ENCODE results near the gene GPER1.
"Not testable (repeated sequence)": the region's sequence is repeated elsewhere in the genome, so short reads cannot be mapped to it uniquely, and the experiment has no call there.

Gene GPER1

GRCh38 chr7:1068013-1068412 lies 19.9 kb upstream of the GPER1 start:
- no peak for DNase-seq

- DNase-seq = no peak
Measured at GRCh38 chr7:1068619-1069018, 19.3 kb upstream of the GPER1 start.

GRCh38 chr7:1070544-1071011 lies 17.3 kb upstream of the GPER1 start:
- DNase-seq = no peak

- no peak for DNase-seq
Measured at GRCh38 chr7:1071731-1072254, 16.1 kb upstream of the GPER1 start.

GRCh38 chr7:1073142-1073977 lies 14.6 kb upstream of the GPER1 start:
- no peak for DNase-seq

GRCh38 chr7:1074018-1074417 lies 13.9 kb upstream of the GPER1 start:
- DNase-seq = not testable (repeated sequence)

GRCh38 chr7:1074593-1075431 lies 13.1 kb upstream of the GPER1 start:
- no peak for DNase-seq

- DNase-seq = peak in 15 of 56 donors; percentile 6 to 68 (median 46)
Measured at GRCh38 chr7:1076184-1077072, 11.5 kb upstream of the GPER1 start.

- no peak for DNase-seq
Measured at GRCh38 chr7:1078519-1078918, 9.4 kb upstream of the GPER1 start.

- DNase-seq = no peak
Measured at GRCh38 chr7:1078985-1079384, 8.9 kb upstream of the GPER1 start.

GRCh38 chr7:1079546-1079945 lies 8.4 kb upstream of the GPER1 start:
- DNase-seq = no peak

GRCh38 chr7:1080252-1080920 lies 7.5 kb upstream of the GPER1 start:
- DNase-seq = no peak

- no peak for DNase-seq
Measured at GRCh38 chr7:1080921-1081255, 7.0 kb upstream of the GPER1 start.

GRCh38 chr7:1081336-1081735 lies 6.6 kb upstream of the GPER1 start:
- DNase-seq = no peak

GRCh38 chr7:1081931-1082401 lies 5.9 kb upstream of the GPER1 start:
- no peak for DNase-seq

GRCh38 chr7:1083729-1084657 lies 3.9 kb upstream of the GPER1 start:
- DNase-seq = peak in 7 of 56 donors; percentile 4 to 38 (median 29)

- no peak for DNase-seq
Measured at GRCh38 chr7:1085266-1085665, 2.6 kb upstream of the GPER1 start.

- DNase-seq = peak in 2 of 56 donors; percentile 9 to 14
Measured at GRCh38 chr7:1085910-1086421, 1.9 kb upstream of the GPER1 start.

All from nucleus accumbens (tissue), 56 donors.